ENCODE measurements around the gene FAM168A. TPM values are rescaled to one million over a fixed set of nuclear protein-coding genes. Genes with fewer than 3 reads are reported as not detected.

The FAM168A gene
- total and polyA plus RNA-seq, 9 of the 15 experiments (the other 6 are each of a cell fraction or from before 2014, with no cell fraction given): 0.44 to 7.2 (median 2.9) TPM

- no peaks in the 10 kb centered on the region for H3K9me1 ChIP-seq (ENCODE audit: control insufficient read depth, insufficient read depth, low read length)
- H3K79me2 ChIP-seq (ENCODE audit: control insufficient read depth, insufficient read depth, low read length): no peaks in the 10 kb centered on the region
- H3K36me3 ChIP-seq (ENCODE audit: control insufficient read depth, insufficient read depth, low read length): no peaks in the 10 kb centered on the region
- no peak overlapping the region for H3K4me2 ChIP-seq (ENCODE audit: insufficient read depth, low read length)
- H3K4me3 ChIP-seq: no peak overlapping the region
- DNase-seq (ENCODE audit: extremely low read depth in 1 of 4, low spot score in 3 of 4): no peak
- no peaks in the 10 kb centered on the region for H3K4me1 ChIP-seq (replicated peaks in 1 of 2; ENCODE audit: control insufficient read depth in 2 of 2, insufficient read depth in 2 of 2, low read length in 2 of 2)
- no peak for FAIRE-seq
- TF ChIP-seq ZBTB2 (IDR thresholded peaks at IDR 0.05) (no peak), U2AF1 (optimal IDR thresholded peaks at IDR 0.05; ENCODE audit: low read depth, low read length) (no peak)
- peaks cover 7% of the 10 kb centered on the region; the same call in 1 of the 2 replicates for H4K20me1 ChIP-seq (replicated peaks; ENCODE audit: control insufficient read depth, insufficient read depth, low read length)
- H3K27me3 ChIP-seq (ENCODE audit: control insufficient read depth in 2 of 2, insufficient read depth in 2 of 2, low read length in 2 of 2): no peaks in the 10 kb centered on the region
- POLR2A ChIA-PET: interaction anchor here (0.9 to 1.0 kb wide), 2 partner anchors 26 to 242 kb away, joined by 3 to 5 read pairs; no protein-coding TSS in a partner anchor
- H3K27ac ChIP-seq (ENCODE audit: extremely low read depth, low read depth, low read length): no peak overlapping the region
- no peak for ATAC-seq
- WGBS (ENCODE audit: insufficient coverage, low coverage, missing lambda C conversion rate): 5% methylated on average over 4 of the region's 4 CpGs
- intact Hi-C loops (cut with micrococcal nuclease) (no loop called here), in situ Hi-C loops (cut with MboI) (no loop called here)
- BruUV-seq (replicated peaks): no TSS peak
- H3K9ac ChIP-seq (ENCODE audit: insufficient read depth in 1 of 2, low read depth in 2 of 2, low read length in 2 of 2): no peak overlapping the region
- no peak overlapping the region for H2AFZ ChIP-seq (ENCODE audit: low read depth, low read length)
- no peaks in the 10 kb centered on the region for H3K9me3 ChIP-seq (replicated peaks; ENCODE audit: control insufficient read depth, insufficient read depth, low read depth, low read length)
- CTCF ChIA-PET (ENCODE audit: low intra/inter-chr PET ratio): no interaction called here
Measured at GRCh38 chr11:73422886-73423285, 175.0 kb downstream of the FAM168A start.

DNA sequence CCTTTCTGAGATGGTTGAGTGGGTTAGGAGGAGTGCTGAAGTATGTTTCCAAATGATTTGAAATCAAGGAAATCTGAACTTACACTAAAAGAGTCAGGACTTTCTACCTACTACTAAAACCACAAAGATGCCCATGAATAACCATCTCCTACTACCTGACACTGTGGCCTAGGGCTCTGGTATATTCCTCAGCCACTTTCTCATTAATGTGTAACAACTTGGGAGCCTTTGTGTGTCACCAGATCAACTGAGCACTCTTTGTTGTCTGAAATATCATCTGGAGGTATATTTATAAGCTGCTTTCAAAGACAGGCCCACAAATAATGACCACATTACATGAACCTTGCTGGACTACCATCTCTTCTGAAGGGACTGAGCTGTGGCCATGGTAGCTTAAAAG lies 177.8 kb downstream of the FAM168A start:
- intact Hi-C loops (cut with micrococcal nuclease): no loop called here
- Histone ChIP-seq H2AFZ (ENCODE audit: low read depth, low read length) (no peak overlapping the region), H3K27ac (ENCODE audit: extremely low read depth, low read depth, low read length) (no peak overlapping the region), H3K4me3 (no peak overlapping the region), H3K79me2 (ENCODE audit: control insufficient read depth, insufficient read depth, low read length) (no peaks in the 10 kb centered on the region), H4K20me1 (replicated peaks; ENCODE audit: control insufficient read depth, insufficient read depth, low read length) (peaks cover 7% of the 10 kb centered on the region; the same call in 1 of the 2 replicates), H3K4me2 (ENCODE audit: insufficient read depth, low read length) (no peak overlapping the region), H3K4me1 (replicated peaks in 1 of 2; ENCODE audit: control insufficient read depth in 2 of 2, insufficient read depth in 2 of 2, low read length in 2 of 2) (no peaks in the 10 kb centered on the region), H3K9me3 (replicated peaks; ENCODE audit: control insufficient read depth, insufficient read depth, low read depth, low read length) (no peaks in the 10 kb centered on the region), H3K9ac (ENCODE audit: insufficient read depth in 1 of 2, low read depth in 2 of 2, low read length in 2 of 2) (no peak overlapping the region), H3K9me1 (ENCODE audit: control insufficient read depth, insufficient read depth, low read length) (no peaks in the 10 kb centered on the region), H3K36me3 (ENCODE audit: control insufficient read depth, insufficient read depth, low read length) (no peaks in the 10 kb centered on the region), H3K27me3 (ENCODE audit: control insufficient read depth in 2 of 2, insufficient read depth in 2 of 2, low read length in 2 of 2) (no peaks in the 10 kb centered on the region)
- POLR2A ChIA-PET: no interaction called here
- DNase-seq (ENCODE audit: extremely low read depth in 1 of 4, low spot score in 3 of 4) (no peak), ATAC-seq (no peak), FAIRE-seq (no peak)
- CTCF ChIA-PET (ENCODE audit: low intra/inter-chr PET ratio): no interaction called here
- in situ Hi-C loops (cut with MboI): no loop called here
- no TSS peak for BruUV-seq (replicated peaks)
- TF ChIP-seq U2AF1 (optimal IDR thresholded peaks at IDR 0.05; ENCODE audit: low read depth, low read length): no peak
- no peak for TF ChIP-seq NUFIP1 (IDR thresholded peaks at IDR 0.05; ENCODE audit: partially characterized antibody)
- TF ChIP-seq POLR2H (tag; IDR thresholded peaks at IDR 0.05; ENCODE audit: low read depth): no peak
- TF ChIP-seq, protein P1, sequence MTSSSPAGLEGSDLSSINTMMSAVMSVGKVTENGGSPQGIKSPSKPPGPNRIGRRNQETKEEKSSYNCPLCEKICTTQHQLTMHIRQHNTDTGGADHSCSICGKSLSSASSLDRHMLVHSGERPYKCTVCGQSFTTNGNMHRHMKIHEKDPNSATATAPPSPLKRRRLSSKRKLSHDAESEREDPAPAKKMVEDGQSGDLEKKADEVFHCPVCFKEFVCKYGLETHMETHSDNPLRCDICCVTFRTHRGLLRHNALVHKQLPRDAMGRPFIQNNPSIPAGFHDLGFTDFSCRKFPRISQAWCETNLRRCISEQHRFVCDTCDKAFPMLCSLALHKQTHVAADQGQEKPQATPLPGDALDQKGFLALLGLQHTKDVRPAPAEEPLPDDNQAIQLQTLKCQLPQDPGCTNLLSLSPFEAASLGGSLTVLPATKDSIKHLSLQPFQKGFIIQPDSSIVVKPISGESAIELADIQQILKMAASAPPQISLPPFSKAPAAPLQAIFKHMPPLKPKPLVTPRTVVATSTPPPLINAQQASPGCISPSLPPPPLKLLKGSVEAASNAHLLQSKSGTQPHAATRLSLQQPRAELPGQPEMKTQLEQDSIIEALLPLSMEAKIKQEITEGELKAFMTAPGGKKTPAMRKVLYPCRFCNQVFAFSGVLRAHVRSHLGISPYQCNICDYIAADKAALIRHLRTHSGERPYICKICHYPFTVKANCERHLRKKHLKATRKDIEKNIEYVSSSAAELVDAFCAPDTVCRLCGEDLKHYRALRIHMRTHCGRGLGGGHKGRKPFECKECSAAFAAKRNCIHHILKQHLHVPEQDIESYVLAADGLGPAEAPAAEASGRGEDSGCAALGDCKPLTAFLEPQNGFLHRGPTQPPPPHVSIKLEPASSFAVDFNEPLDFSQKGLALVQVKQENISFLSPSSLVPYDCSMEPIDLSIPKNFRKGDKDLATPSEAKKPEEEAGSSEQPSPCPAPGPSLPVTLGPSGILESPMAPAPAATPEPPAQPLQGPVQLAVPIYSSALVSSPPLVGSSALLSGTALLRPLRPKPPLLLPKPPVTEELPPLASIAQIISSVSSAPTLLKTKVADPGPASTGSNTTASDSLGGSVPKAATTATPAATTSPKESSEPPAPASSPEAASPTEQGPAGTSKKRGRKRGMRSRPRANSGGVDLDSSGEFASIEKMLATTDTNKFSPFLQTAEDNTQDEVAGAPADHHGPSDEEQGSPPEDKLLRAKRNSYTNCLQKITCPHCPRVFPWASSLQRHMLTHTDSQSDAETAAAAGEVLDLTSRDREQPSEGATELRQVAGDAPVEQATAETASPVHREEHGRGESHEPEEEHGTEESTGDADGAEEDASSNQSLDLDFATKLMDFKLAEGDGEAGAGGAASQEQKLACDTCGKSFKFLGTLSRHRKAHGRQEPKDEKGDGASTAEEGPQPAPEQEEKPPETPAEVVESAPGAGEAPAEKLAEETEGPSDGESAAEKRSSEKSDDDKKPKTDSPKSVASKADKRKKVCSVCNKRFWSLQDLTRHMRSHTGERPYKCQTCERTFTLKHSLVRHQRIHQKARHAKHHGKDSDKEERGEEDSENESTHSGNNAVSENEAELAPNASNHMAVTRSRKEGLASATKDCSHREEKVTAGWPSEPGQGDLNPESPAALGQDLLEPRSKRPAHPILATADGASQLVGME (CRISPR knock-in tag; IDR thresholded peaks at IDR 0.05): no peak
- no peak for TF ChIP-seq ZKSCAN1 (IDR thresholded peaks at IDR 0.05; ENCODE audit: low read depth, low read length)
- no peak for TF ChIP-seq KAT7 (CRISPR knock-in tag; IDR thresholded peaks at IDR 0.05; ENCODE audit: borderline replicate concordance)
- TF ChIP-seq HNRNPH1 (optimal IDR thresholded peaks at IDR 0.05; ENCODE audit: low read depth, low read length): no peak
- TF ChIP-seq KDM5B (IDR thresholded peaks at IDR 0.05; ENCODE audit: insufficient replicate concordance, low read depth, low read length): no peak
- TF ChIP-seq BRD4 (IDR thresholded peaks at IDR 0.05): no peak
